Calu3 (cell line): ENCODE data around the gene SRSF10. TPM values are rescaled to one million over a fixed set of nuclear protein-coding genes. Genes with fewer than 3 reads are reported as not detected.

ENCODE experiments used
- BruUV-seq: library from RNA; stranded (reverse); fragments of 400-500 nt; replicated peaks from 2 replicates; lab custom pipeline; 2021; lab: Mats Ljungman, UMichigan
- CTCF ChIA-PET: fragments of 300-600 bp; sonication (Branson Sonifier 250); formaldehyde crosslinking; loops from one replicate; lab custom pipeline; 2022; ENCODE audit warnings: antibody characterized with exemption; lab: Charles Lee
- DNase-seq: peaks from one replicate; pipeline ENCODE4 v3.0.0; 2022
- H3K27ac Mint-ChIP-seq: one replicate; pipeline ENCODE4 v1.8.0; 2022; ENCODE audit warnings: mixed read lengths; ENCODE audit not compliant: unreplicated experiment
- H3K27me3 Mint-ChIP-seq: one replicate; pipeline ENCODE4 v1.8.0; 2022; ENCODE audit warnings: mixed read lengths; ENCODE audit not compliant: unreplicated experiment
- H3K36me3 Mint-ChIP-seq: one replicate; pipeline ENCODE4 v1.8.0; 2022; ENCODE audit warnings: mild to moderate bottlenecking, moderate library complexity, mixed read lengths; ENCODE audit not compliant: insufficient read depth, unreplicated experiment
- H3K4me1 Mint-ChIP-seq: one replicate; pipeline ENCODE4 v1.8.0; 2022; ENCODE audit warnings: mild to moderate bottlenecking, low read depth, mixed read lengths; ENCODE audit not compliant: unreplicated experiment
- H3K4me3 Mint-ChIP-seq: one replicate; pipeline ENCODE4 v1.8.0; 2022; ENCODE audit warnings: mild to moderate bottlenecking, low read depth, moderate library complexity, mixed read lengths; ENCODE audit not compliant: unreplicated experiment
- H3K9me3 Mint-ChIP-seq: one replicate; pipeline ENCODE4 v1.8.0; 2022; ENCODE audit warnings: low read depth, mixed read lengths; ENCODE audit not compliant: unreplicated experiment
- intact Hi-C: fragments of 100-400 bp; cut with micrococcal nuclease; formaldehyde crosslinking; loops from one replicate; pipeline ENCODE4 v1.10.0; 2022; ENCODE audit not compliant: unreplicated experiment
- total RNA-seq: library from RNA; stranded (reverse); gene quantifications from 2 replicates; pipeline ENCODE4 v1.2.3, GENCODE V29; 2022
- TF ChIP-seq, protein P1 (sequence below): fragments of 200-600 bp; IDR thresholded peaks from one replicate; pipeline ENCODE4 v1.8.0; 2022; ENCODE audit warnings: antibody characterized with exemption; ENCODE audit not compliant: unreplicated experiment

Gene SRSF10
- total RNA-seq, 1 experiment from 2014 or later: 121 TPM

DNA sequence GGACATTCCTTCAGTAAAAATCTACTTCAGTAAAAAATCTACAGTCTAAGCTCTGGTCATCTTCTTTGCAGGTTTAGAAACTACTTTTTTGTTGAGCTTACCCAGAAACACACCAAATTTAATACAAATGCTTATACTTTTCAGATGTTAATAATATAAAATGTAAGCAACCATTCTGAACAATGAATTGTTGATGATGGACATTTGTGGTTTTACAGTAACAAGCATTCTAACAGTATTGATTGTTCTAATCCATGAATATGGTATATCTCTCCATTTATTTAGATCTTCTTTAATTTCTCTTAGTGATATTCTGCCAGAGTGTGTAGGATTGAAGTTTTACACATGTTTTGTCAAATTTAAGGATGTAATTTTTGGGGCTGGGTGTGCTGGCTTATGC is 27.0 kb upstream of the SRSF10 start:
- no peaks in the 10 kb centered on the region for H3K27me3 Mint-ChIP-seq
- no TSS peak for BruUV-seq
- TF ChIP-seq, protein P1, sequence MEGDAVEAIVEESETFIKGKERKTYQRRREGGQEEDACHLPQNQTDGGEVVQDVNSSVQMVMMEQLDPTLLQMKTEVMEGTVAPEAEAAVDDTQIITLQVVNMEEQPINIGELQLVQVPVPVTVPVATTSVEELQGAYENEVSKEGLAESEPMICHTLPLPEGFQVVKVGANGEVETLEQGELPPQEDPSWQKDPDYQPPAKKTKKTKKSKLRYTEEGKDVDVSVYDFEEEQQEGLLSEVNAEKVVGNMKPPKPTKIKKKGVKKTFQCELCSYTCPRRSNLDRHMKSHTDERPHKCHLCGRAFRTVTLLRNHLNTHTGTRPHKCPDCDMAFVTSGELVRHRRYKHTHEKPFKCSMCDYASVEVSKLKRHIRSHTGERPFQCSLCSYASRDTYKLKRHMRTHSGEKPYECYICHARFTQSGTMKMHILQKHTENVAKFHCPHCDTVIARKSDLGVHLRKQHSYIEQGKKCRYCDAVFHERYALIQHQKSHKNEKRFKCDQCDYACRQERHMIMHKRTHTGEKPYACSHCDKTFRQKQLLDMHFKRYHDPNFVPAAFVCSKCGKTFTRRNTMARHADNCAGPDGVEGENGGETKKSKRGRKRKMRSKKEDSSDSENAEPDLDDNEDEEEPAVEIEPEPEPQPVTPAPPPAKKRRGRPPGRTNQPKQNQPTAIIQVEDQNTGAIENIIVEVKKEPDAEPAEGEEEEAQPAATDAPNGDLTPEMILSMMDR: no peak
- no peaks in the 10 kb centered on the region for H3K9me3 Mint-ChIP-seq
- no peak for DNase-seq
- CTCF ChIA-PET: interaction anchor here (0.6 kb wide), 1 partner anchor 16 kb away, joined by 6 read pairs; no protein-coding TSS in a partner anchor
- H3K27ac Mint-ChIP-seq: no peak overlapping the region
- no peak overlapping the region for H3K4me3 Mint-ChIP-seq
- peaks cover 33% of the 10 kb centered on the region for H3K4me1 Mint-ChIP-seq
- intact Hi-C loops: no loop called here
- H3K36me3 Mint-ChIP-seq: peaks cover 5% of the 10 kb centered on the region

DNA sequence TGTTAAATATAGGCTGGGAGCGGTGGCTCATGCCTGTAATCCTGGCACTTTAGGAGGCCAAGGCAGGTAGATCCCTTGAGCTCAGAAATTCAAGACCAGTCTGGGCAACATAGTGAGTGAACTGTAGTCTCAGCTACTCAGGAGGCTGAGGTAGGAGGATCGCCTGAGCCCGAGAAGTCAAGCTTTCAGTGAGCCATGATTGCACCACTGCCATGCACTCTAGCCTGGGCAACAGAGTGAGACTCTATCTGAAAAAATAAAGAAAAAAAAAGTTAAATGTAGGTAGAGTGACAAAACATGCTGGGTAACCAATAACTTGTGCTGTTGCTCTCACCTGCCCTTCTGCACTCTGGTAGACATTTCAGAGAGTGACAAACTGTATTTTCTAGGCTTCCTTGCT is 25.0 kb upstream of the SRSF10 start:
- CTCF ChIA-PET: interaction anchor here (0.7 kb wide), 2 partner anchors 14 to 22 kb away, joined by 3 to 8 read pairs; no protein-coding TSS in a partner anchor
- no peak for DNase-seq
- H3K27me3 Mint-ChIP-seq: no peaks in the 10 kb centered on the region
- peaks cover 5% of the 10 kb centered on the region for H3K36me3 Mint-ChIP-seq
- H3K4me1 Mint-ChIP-seq: peaks cover 24% of the 10 kb centered on the region
- H3K9me3 Mint-ChIP-seq: no peaks in the 10 kb centered on the region
- H3K27ac Mint-ChIP-seq: no peak overlapping the region
- no peak overlapping the region for H3K4me3 Mint-ChIP-seq
- intact Hi-C loops: no loop called here
- TF ChIP-seq, protein P1: no peak
- no TSS peak for BruUV-seq

DNA sequence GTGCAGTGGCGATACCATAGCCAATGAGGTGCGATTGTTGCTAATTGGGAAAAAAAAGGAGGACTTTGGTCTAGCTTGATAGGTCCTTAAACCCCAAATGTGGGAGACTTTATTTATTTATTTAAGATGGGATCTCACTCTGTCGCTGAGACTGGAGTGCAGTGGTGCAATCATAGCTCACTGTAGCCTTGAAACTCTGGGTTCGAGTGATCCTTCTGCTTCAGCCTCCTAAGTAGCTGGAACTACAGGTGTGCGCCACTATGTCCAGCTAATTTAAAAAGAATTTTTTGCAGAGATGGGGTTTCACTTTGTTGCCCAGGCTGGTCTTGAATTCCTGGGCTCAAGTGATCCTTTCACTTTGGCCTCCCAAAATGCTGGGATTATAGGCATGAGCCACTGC is 24.0 kb upstream of the SRSF10 start:
- Mint-ChIP-seq H3K9me3 (no peaks in the 10 kb centered on the region), H3K4me3 (no peak overlapping the region), H3K27ac (no peak overlapping the region), H3K36me3 (no peaks in the 10 kb centered on the region), H3K4me1 (peaks cover 16% of the 10 kb centered on the region), H3K27me3 (no peaks in the 10 kb centered on the region)
- DNase-seq: no peak
- CTCF ChIA-PET: interaction anchor here (1.4 kb wide), 1 partner anchor 40 kb away, joined by 3 read pairs; no protein-coding TSS in a partner anchor
- intact Hi-C loops: no loop called here
- TF ChIP-seq, protein P1: no peak
- no TSS peak for BruUV-seq

DNA sequence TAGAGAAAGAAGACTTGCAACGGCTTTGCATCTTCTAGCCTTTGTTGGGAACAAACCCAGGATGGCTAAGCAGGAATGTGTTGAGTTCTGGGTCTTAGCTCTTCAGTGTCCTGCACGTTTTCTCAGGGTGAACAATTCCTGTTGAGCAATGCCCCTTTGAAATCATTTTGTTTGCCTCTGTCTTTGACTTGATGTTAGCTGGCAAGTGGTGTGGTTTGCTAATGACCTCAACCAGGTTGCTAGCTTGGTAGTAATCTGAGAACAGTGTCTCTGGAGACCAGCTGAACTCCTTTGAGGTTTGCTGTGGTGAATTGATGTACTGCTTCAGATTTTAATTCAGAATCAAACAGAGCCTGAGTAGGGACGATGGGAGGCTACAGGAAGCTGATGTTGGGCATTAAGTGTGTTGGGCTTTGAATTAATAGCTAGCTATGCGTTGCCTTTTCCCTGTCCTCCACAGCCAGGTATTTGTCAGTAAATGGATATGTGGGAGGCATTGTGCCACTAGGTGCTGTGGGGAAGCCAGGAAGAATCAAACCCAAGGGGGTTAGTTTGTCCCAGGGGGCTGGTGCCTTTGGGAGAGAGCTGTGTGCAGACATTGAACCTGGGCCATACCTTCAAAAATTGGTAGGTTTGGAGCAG is 23.3 kb upstream of the SRSF10 start:
- H3K4me1 Mint-ChIP-seq: peaks cover 17% of the 10 kb centered on the region
- H3K4me3 Mint-ChIP-seq: no peak overlapping the region
- no peaks in the 10 kb centered on the region for H3K27me3 Mint-ChIP-seq
- TF ChIP-seq, protein P1: no peak
- H3K9me3 Mint-ChIP-seq: no peaks in the 10 kb centered on the region
- H3K27ac Mint-ChIP-seq: no peak overlapping the region
- intact Hi-C loops: no loop called here
- H3K36me3 Mint-ChIP-seq: no peaks in the 10 kb centered on the region
- CTCF ChIA-PET: interaction anchor here (0.5 to 1.4 kb wide), 4 partner anchors 12 to 263 kb away, joined by 3 to 4 read pairs (median 3); no protein-coding TSS in a partner anchor
- no peak for DNase-seq
- no TSS peak for BruUV-seq
